Chondrocyte (in vitro differentiated cells): ENCODE results near the gene ADCYAP1. TPM values are rescaled to one million over a fixed set of nuclear protein-coding genes. Genes with fewer than 3 reads are reported as not detected.

Source experiments
- DNase-seq: peaks from one replicate; pipeline ENCODE4 v3.0.0; 2021; ENCODE audit warnings: mixed read lengths, low spot score
- H3K27ac Mint-ChIP-seq: one replicate; pipeline ENCODE4 v1.8.0; 2021; ENCODE audit warnings: mild to moderate bottlenecking, moderate library complexity, mixed read lengths; ENCODE audit not compliant: unreplicated experiment
- H3K27me3 Mint-ChIP-seq: 2 replicates; pipeline ENCODE4 v1.8.0; 2021; ENCODE audit warnings: low read depth, mixed read lengths
- H3K36me3 Mint-ChIP-seq: 2 replicates; pipeline ENCODE4 v1.8.0; 2021; ENCODE audit warnings: low read depth, mixed read lengths
- H3K4me1 Mint-ChIP-seq: 2 replicates; pipeline ENCODE4 v1.8.0; 2021; ENCODE audit warnings: low read depth, mild to moderate bottlenecking, mixed read lengths
- H3K4me3 Mint-ChIP-seq: one replicate; pipeline ENCODE4 v1.8.0; 2021; ENCODE audit warnings: mild to moderate bottlenecking, moderate library complexity, mixed read lengths; ENCODE audit not compliant: unreplicated experiment
- H3K9me3 Mint-ChIP-seq: 2 replicates; pipeline ENCODE4 v1.8.0; 2021; ENCODE audit warnings: low read depth, mixed read lengths
- CTCF ChIP-seq: fragments of 200-600 bp; sonication (generic); IDR thresholded peaks from 2 replicates; pipeline ENCODE4 v1.5.0; 2021; ENCODE audit warnings: antibody characterized with exemption, mild to moderate bottlenecking, moderate library complexity
- total RNA-seq: library from RNA; stranded (reverse); gene quantifications from 3 replicates; pipeline ENCODE4 v1.2.1, GENCODE V29; 2021

ADCYAP1 gene
- total RNA-seq, 1 donor from 2014 or later, result not detected

GRCh38 chr18:936941-937340 lies 32.3 kb downstream of the ADCYAP1 start:
- peaks cover 1% of the 10 kb centered on the region for H3K36me3 Mint-ChIP-seq
- TF ChIP-seq CTCF, result no peak

DNA sequence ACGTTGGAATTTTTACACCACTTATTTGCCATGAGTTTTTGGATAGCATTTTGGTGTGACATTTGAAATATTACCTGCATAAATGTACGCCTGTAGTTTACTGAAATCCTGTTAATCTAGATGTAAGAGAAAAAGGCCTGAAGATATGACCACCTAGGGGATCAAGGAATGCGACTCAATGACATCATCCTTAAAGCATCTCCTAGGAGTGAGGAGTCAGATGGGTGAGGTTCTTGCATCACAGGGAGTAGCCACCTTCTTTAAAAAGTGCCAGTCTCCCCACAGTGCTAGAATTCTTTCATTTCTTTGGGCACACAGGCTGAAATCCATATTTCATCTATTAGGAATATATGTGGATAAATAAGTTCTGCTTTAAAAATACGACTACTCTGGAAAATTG lies 34.5 kb downstream of the ADCYAP1 start:
- no peak for DNase-seq
- Mint-ChIP-seq H3K27me3 (peaks cover 37% of the 10 kb centered on the region), H3K9me3 (peaks cover 3% of the 10 kb centered on the region), H3K4me1 (no peaks in the 10 kb centered on the region), H3K36me3 (peaks cover 1% of the 10 kb centered on the region), H3K4me3 (no peak overlapping the region), H3K27ac (no peak overlapping the region)
- no peak for TF ChIP-seq CTCF

More at GRCh38 chr18:936941-937340, 32.3 kb downstream of the ADCYAP1 start:
- Mint-ChIP-seq H3K9me3 (peaks cover 3% of the 10 kb centered on the region), H3K27ac (no peak overlapping the region), H3K4me1 (no peaks in the 10 kb centered on the region), H3K4me3 (no peak overlapping the region), H3K27me3 (peaks cover 46% of the 10 kb centered on the region)
- no peak for DNase-seq

- Mint-ChIP-seq H3K4me1 (peaks cover 3% of the 10 kb centered on the region), H3K9me3 (peaks cover 3% of the 10 kb centered on the region), H3K27me3 (peaks cover 32% of the 10 kb centered on the region), H3K4me3 (no peak overlapping the region), H3K27ac (no peak overlapping the region), H3K36me3 (peaks cover 1% of the 10 kb centered on the region)
- TF ChIP-seq CTCF, result no peak
- no peak for DNase-seq
These were observed 35.3 kb downstream of the ADCYAP1 start for GRCh38 chr18:939958-940357.

DNA sequence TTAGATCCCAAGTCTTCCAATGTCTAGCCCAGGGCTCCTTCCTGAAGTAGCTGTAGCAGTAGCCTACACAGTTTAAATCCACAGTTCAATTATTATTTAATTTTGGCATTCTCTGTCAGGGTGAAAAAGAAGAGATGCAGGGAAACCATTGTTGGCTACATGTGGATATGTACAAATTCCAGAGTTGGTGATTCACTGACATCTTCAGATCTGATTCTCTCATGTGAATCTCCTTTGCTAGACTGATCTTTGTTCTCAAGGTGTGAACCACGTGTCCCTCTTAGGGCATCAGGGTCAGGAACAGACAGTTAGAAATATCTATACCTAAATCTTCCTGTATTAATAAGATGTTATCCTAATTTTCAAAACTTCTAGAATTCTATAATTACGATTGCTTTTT lies 36.7 kb downstream of the ADCYAP1 start:
- Mint-ChIP-seq H3K4me3 (no peak overlapping the region), H3K4me1 (peaks cover 3% of the 10 kb centered on the region), H3K27ac (no peak overlapping the region), H3K27me3 (peaks cover 25% of the 10 kb centered on the region), H3K36me3 (peaks cover 1% of the 10 kb centered on the region), H3K9me3 (peaks cover under 1% of the 10 kb centered on the region)
- no peak for DNase-seq
- no peak for TF ChIP-seq CTCF

DNA sequence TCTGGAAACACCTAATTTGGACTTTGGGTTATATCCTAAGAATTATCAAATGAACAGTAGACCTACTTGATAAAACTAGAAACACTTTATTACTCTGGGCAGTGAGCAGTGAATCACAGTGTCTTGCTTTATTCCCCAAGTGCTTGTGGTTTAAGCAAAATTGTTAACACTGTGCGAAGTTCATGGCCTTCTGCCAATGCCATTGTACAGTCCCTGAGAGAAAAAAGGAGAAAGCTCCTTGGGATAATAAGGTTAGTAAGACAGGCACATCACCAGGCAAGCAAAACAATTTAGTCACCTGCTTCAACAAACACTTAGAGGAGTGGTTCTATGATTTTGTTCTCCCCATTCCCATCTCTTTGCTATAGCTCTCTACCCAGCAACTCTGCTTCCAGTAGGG lies 39.8 kb downstream of the ADCYAP1 start:
- Mint-ChIP-seq H3K4me1 (peaks cover 3% of the 10 kb centered on the region), H3K27me3 (peaks cover 36% of the 10 kb centered on the region), H3K27ac (no peak overlapping the region), H3K9me3 (peaks cover 2% of the 10 kb centered on the region), H3K36me3 (peaks cover under 1% of the 10 kb centered on the region), H3K4me3 (no peak overlapping the region)
- no peak for TF ChIP-seq CTCF
- DNase-seq, result no peak
